ENCODE data around the gene FANCF.

- TF ChIP-seq GATA2 (IDR thresholded peaks at IDR 0.05; ENCODE audit: low read depth, low read length) (no peak), GATA3 (IDR thresholded peaks at IDR 0.05; ENCODE audit: low read depth, low read length) (no peak)
Observed at GRCh38 chr11:22583963-22584492, 41.6 kb downstream of the FANCF start.

Measured in SH-SY5Y (cell line).